GM18507 (cell line): Measurements from ENCODE around the gene NIP7.

Experiments used
- DNase-seq: peaks from one replicate; pipeline ENCODE4 v3.0.0; 2011; ENCODE audit warnings: low read depth; ENCODE audit not compliant: insufficient read length; ENCODE audit errors: extremely low spot score
- FAIRE-seq: peaks from 2 replicates; lab custom pipeline; 2011; peaks lifted over from hg19 to GRCh38; lab: Jason Lieb, UNC

The NIP7 gene

GRCh38 chr16:69316595-69317034 lies 23.0 kb upstream of the NIP7 start:
- FAIRE-seq, result no peak

GRCh38 chr16:69318177-69318910 lies 21.2 kb upstream of the NIP7 start:
- no peak for FAIRE-seq
- DNase-seq, result no peak

More at GRCh38 chr16:69316595-69317034, 23.0 kb upstream of the NIP7 start:
- DNase-seq, result no peak

- no peak for FAIRE-seq
Observed at GRCh38 chr16:69318911-69319289, 20.7 kb upstream of the NIP7 start.

GRCh38 chr16:69319381-69319780 lies 20.2 kb upstream of the NIP7 start:
- FAIRE-seq, result no peak

More at GRCh38 chr16:69318911-69319289, 20.7 kb upstream of the NIP7 start:
- DNase-seq, result no peak

GRCh38 chr16:69319826-69320739 lies 19.5 kb upstream of the NIP7 start:
- no peak for FAIRE-seq
- DNase-seq, result no peak

More at GRCh38 chr16:69319381-69319780, 20.2 kb upstream of the NIP7 start:
- no peak for DNase-seq

- FAIRE-seq (no peak), DNase-seq (no peak)
Observed at GRCh38 chr16:69320740-69321073, 18.9 kb upstream of the NIP7 start.

- DNase-seq (no peak), FAIRE-seq (no peak)
Observed at GRCh38 chr16:69321080-69321479, 18.5 kb upstream of the NIP7 start.

- DNase-seq (no peak), FAIRE-seq (no peak)
Observed at GRCh38 chr16:69322343-69322742, 17.2 kb upstream of the NIP7 start.

GRCh38 chr16:69323415-69323814 lies 16.2 kb upstream of the NIP7 start:
- FAIRE-seq (no peak), DNase-seq (no peak)

GRCh38 chr16:69324013-69324531 lies 15.5 kb upstream of the NIP7 start:
- FAIRE-seq (no peak), DNase-seq (no peak)

- no peak for DNase-seq
- FAIRE-seq, result no peak
Observed at GRCh38 chr16:69324585-69325253, 14.9 kb upstream of the NIP7 start.

- no peak for DNase-seq
Observed at GRCh38 chr16:69325784-69326171, 13.8 kb upstream of the NIP7 start.

GRCh38 chr16:69326172-69326873 lies 13.2 kb upstream of the NIP7 start:
- FAIRE-seq (no peak), DNase-seq (no peak)

More at GRCh38 chr16:69325784-69326171, 13.8 kb upstream of the NIP7 start:
- FAIRE-seq, result no peak

GRCh38 chr16:69327585-69328310 lies 11.8 kb upstream of the NIP7 start:
- DNase-seq, result no peak
- FAIRE-seq, result no peak

- no peak for FAIRE-seq
- DNase-seq, result no peak
Observed at GRCh38 chr16:69328854-69329316, 10.7 kb upstream of the NIP7 start.

- peak; percentile 30 for DNase-seq
- no peak for FAIRE-seq
Observed at GRCh38 chr16:69329369-69330285, 9.9 kb upstream of the NIP7 start.

GRCh38 chr16:69330286-69331109 lies 9.1 kb upstream of the NIP7 start, which contains the start of gene PDF:
Gene PDF, minus strand, starts transcription at chr16:69330588. Its CDS starts 18 bp downstream, at chr16:69330570.
- DNase-seq (peak; percentile 87), FAIRE-seq (peak; percentile 87)
